Fibroblast of lung (primary cell): ENCODE measurements around the gene DTD1.

Experiments
- EZH2 ChIP-seq: IDR thresholded peaks from 2 replicates; pipeline ENCODE4 v1.5.1; 2012; ENCODE audit warnings: low read length, control low read depth, mild to moderate bottlenecking; ENCODE audit errors: missing control alignments
- TF ChIP-seq, protein P1 (sequence below), 2 donors: IDR thresholded peaks in 1 of 2; conservative IDR thresholded peaks in 1 of 2; 1 replicate in 1 of 2; 2 replicates in 1 of 2; pipeline ENCODE4 v1.5.1; 2011 to 2012; ENCODE audit warnings: low read length in 2 of 2, control low read depth in 1 of 2, inconsistent platforms in 1 of 2, low read depth in 1 of 2, mild to moderate bottlenecking in 1 of 2

DNA sequence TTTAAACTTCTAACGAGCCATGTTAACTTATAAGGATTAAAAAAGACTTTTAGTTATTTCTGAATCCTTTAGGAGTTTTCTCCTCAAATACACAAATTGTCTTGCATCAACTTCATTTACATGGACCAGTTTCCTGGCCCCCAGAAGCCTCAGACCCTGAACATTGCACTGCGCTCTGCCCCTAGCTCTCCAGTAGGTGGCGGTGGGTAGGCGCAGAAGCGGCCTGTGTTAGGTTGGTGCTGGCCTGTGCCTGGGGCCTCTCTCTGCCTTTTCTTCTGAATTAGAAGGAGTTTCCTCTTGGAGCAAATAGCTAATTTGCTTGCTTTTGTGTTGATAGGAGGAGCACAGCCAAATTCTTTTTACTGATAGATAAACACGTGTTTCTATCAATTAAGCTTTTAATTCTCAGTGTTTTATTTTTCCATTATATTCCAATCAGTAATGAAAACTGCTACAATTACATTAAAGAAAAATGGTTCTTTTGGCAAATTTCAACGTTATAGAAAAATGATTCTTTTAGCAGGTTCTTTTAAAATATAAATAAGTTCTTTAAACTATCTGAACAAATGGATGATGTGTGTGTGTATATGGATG lies 44.4 kb downstream of the DTD1 start:
- TF ChIP-seq, protein P1, sequence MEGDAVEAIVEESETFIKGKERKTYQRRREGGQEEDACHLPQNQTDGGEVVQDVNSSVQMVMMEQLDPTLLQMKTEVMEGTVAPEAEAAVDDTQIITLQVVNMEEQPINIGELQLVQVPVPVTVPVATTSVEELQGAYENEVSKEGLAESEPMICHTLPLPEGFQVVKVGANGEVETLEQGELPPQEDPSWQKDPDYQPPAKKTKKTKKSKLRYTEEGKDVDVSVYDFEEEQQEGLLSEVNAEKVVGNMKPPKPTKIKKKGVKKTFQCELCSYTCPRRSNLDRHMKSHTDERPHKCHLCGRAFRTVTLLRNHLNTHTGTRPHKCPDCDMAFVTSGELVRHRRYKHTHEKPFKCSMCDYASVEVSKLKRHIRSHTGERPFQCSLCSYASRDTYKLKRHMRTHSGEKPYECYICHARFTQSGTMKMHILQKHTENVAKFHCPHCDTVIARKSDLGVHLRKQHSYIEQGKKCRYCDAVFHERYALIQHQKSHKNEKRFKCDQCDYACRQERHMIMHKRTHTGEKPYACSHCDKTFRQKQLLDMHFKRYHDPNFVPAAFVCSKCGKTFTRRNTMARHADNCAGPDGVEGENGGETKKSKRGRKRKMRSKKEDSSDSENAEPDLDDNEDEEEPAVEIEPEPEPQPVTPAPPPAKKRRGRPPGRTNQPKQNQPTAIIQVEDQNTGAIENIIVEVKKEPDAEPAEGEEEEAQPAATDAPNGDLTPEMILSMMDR (conservative IDR thresholded peaks at IDR 0.05 in 1 of 2, IDR thresholded peaks at IDR 0.05 in 1 of 2; ENCODE audit: low read depth in 1 of 2, low read length in 2 of 2): peak; percentile 98 to 99
- no peak for TF ChIP-seq EZH2
